Ovary (tissue), 9 donors: Measurements from ENCODE around the gene TESK2. TPM values are rescaled to one million over a fixed set of nuclear protein-coding genes. Genes with fewer than 3 reads are reported as not detected.

Experiments
- DNase-seq, 5 donors: peaks; one replicate each; pipeline ENCODE4 v3.0.0-alpha.2; 2019 to 2020
- H3K27ac ChIP-seq, 2 donors: fragments of 200-600 bp; one replicate each; pipeline versions ENCODE4 v1.5.1 to v1.8.0; 2019 to 2022
- H3K27me3 ChIP-seq: fragments of 200-600 bp; one replicate; pipeline ENCODE4 v1.8.0; 2022
- H3K36me3 ChIP-seq: fragments of 200-600 bp; sonication (generic); one replicate; pipeline ENCODE4 v1.5.1; 2019
- H3K4me1 ChIP-seq: one replicate; pipeline ENCODE4 v1.8.1; 2013; ENCODE audit warnings: mild to moderate bottlenecking, moderate library complexity; ENCODE audit not compliant: insufficient read depth
- H3K4me3 ChIP-seq: fragments of 200-600 bp; sonication (generic); one replicate; pipeline ENCODE4 v1.5.1; 2017
- H3K9me3 ChIP-seq, 2 donors: fragments of 200-600 bp in 1 of 2; sonication (generic) in 1 of 2; one replicate each; pipeline versions ENCODE4 v1.5.1 to v1.8.1; 2013 to 2019; ENCODE audit warnings: mild to moderate bottlenecking in 1 of 2, moderate library complexity in 1 of 2
- CTCF ChIP-seq, 3 donors: fragments of 450-650 bp in 2 of 3; fragments of 200-600 bp in 1 of 3; IDR thresholded peaks; one replicate each; pipeline versions ENCODE4 v1.5.1 to v1.8.0; 2016 to 2022; ENCODE audit warnings: antibody characterized with exemption in 3 of 3, mild to moderate bottlenecking in 1 of 3
- EP300 ChIP-seq: sonication (generic); formaldehyde crosslinking; IDR thresholded peaks from one replicate; pipeline ENCODE4 v1.6.1; 2017; ENCODE audit warnings: antibody characterized with exemption
- POLR2A ChIP-seq: fragments of 450-650 bp; IDR thresholded peaks from one replicate; pipeline ENCODE4 v1.6.1; 2017; ENCODE audit warnings: antibody characterized with exemption, mild to moderate bottlenecking, moderate library complexity
- WGBS, 3 donors: extraction: QIAGEN DNeasy Blood & Tissue Kit in 1 of 3; methylation state at CpG; one replicate each; pipeline versions ENCODE4 v1.1.5 to v1.1.7; 2013 to 2017; 5-methylcytosine and 5-hydroxymethylcytosine counted together
- intact Hi-C, 4 donors: fragments of 100-400 bp; cut with DNase I; formaldehyde crosslinking; loops; one replicate each; pipeline versions ENCODE4 v1.11.0 to v1.15.1; 2022 to 2023
- polyA plus RNA-seq, 2 donors: library from polyadenylated mRNA; stranded (reverse); fragments of 200-250 nt in 1 of 2; fragments of 350-450 nt in 1 of 2; fragmentation: Illumina TruSeq in 1 of 2; extraction: RNeasy Lipid Tissue Mini Kit (QIAGEN cat#74804) in 1 of 2; gene quantifications; one replicate each; pipeline ENCODE4 v1.2.3, GENCODE V29; 2013 to 2014
- total RNA-seq, 7 donors: library from RNA; depleted of rRNA in 2 of 7; stranded (reverse); fragments of >200 nt in 2 of 7; fragmentation: NEBNext Ultra II Directional in 3 of 7; extraction: Animal tissue kit (Norgen Biotek cat#: 25700) in 3 of 7; gene quantifications; one replicate each; pipeline versions ENCODE4 v1.1.0 to v1.2.4, GENCODE V29; 2016 to 2023
- donor health status: DM: no; HTN: no; CAD: no; lungs with moderate emphysema.
- donor health status: DM: no; HTN: no; CAD: no.
- donor health status: Bipolar disorder and iron deficiency.
- donor health status: DM: yes; HTN: yes; CAD: no.
- donor health status: DM: no; HTN: no; CAD: no.
- donor health status: DM: yes; HTN: yes; CAD: no.

TESK2 gene
- total and polyA plus RNA-seq, 9 donors, result 6.7 to 12.5 (median 9.7) TPM

DNA sequence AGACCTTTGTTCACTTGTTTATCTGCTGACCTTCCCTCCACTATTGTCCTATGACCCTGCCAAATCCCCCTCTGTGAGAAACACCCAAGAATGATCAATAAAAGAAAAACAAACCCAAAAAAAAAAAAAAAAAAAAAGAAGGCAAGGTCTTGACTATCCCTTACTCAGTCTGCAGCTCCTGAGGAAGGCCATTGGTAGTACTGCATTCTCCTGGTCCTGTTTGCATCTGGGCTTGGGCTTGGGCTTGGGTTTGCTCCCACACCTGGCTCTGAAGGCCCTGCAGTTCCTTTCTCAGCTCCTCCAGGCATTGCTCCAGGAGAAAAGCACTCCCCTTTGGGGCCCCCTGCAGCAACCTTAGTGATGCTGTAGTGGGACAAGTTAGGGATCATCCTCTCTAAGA, 7.3 kb upstream of the TESK2 start:
- peaks cover 4% of the 10 kb centered on the region for H3K4me1 ChIP-seq
- H3K4me3 ChIP-seq, result no peak overlapping the region
- H3K9me3 ChIP-seq, result no peaks in the 10 kb centered on the region
- no peaks in the 10 kb centered on the region for H3K36me3 ChIP-seq
- no peak for TF ChIP-seq POLR2A
- TF ChIP-seq EP300, result no peak
- TF ChIP-seq CTCF (IDR thresholded peaks at IDR 0.05), result no peak
- DNase-seq, result no peak
- H3K27me3 ChIP-seq, result no peaks in the 10 kb centered on the region
- intact Hi-C loops, result loop anchor here in 2 of 4 donors (10.0 kb wide), 1 partner anchor 483 kb away; the partner anchor contains the start of genes HECTD3 (in 2 of the 2) and UROD (in 2 of the 2)
- no peak overlapping the region for H3K27ac ChIP-seq

DNA sequence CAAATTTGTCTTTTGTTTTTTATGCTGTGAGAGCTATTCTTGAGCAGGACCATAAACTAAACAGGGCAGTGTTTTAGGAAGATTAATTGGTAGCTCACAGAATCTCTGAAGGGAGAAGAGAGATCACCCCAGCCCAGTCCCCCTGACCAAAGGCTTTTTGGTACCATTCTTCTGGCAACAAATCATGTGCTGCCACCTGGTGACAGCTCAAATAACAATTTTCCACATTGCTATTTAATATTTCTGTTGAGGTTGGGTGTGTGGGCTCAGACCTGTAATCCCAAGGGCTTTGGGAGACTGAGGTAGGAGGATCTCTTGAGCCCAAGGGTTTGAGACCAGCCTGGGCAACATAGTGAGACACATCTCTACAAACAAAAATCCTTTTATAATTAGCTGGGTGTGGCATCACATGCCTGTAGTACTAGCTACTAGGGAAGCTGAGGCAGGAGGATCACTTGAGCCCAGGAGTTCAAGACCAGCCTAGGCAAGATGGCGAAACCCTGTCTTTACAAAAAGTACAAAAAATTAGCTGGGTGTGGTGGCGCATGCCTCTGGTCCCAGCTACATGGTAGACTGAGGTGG, 2.2 kb upstream of the TESK2 start:
- TF ChIP-seq EP300, result no peak
- TF ChIP-seq CTCF (IDR thresholded peaks at IDR 0.05), result peak in 1 of 3 donors; percentile 74
- Histone ChIP-seq H3K27me3 (no peaks in the 10 kb centered on the region), H3K36me3 (no peaks in the 10 kb centered on the region), H3K27ac (no peak overlapping the region), H3K9me3 (no peaks in the 10 kb centered on the region), H3K4me1 (no peaks in the 10 kb centered on the region), H3K4me3 (no peak overlapping the region)
- DNase-seq, result peak in 2 of 5 donors; percentile 62 to 66
- intact Hi-C loops, result loop anchor here in 3 of 4 donors (1.0 to 10.0 kb wide), 4 partner anchors 131 to 478 kb away; partner anchors contain the start of genes HECTD3 (in 2 of the 3) and UROD (in 2 of the 3)
- WGBS, 3 donors, result 71 to 88% (median 77%) methylated on average over 2 of the region's 2 CpGs

GRCh38 chr1:45492691-45493090, 1.7 kb upstream of the TESK2 start:
- no peaks in the 10 kb centered on the region for H3K27me3 ChIP-seq
- WGBS, 3 donors, result 83 to 87% (median 85%) methylated on average over 3 of the region's 3 CpGs
- no peaks in the 10 kb centered on the region for H3K9me3 ChIP-seq
- no peaks in the 10 kb centered on the region for H3K36me3 ChIP-seq
- TF ChIP-seq CTCF (IDR thresholded peaks at IDR 0.05), result no peak
- TF ChIP-seq EP300, result no peak
- no peak for TF ChIP-seq POLR2A
- DNase-seq, result no peak
- intact Hi-C loops, result loop anchor here in 3 of 4 donors (1.0 to 10.0 kb wide), 4 partner anchors 130 to 478 kb away; partner anchors contain the start of genes HECTD3 (in 2 of the 3) and UROD (in 2 of the 3)
- no peaks in the 10 kb centered on the region for H3K4me1 ChIP-seq
- no peak overlapping the region for H3K4me3 ChIP-seq
- no peak overlapping the region for H3K27ac ChIP-seq

DNA sequence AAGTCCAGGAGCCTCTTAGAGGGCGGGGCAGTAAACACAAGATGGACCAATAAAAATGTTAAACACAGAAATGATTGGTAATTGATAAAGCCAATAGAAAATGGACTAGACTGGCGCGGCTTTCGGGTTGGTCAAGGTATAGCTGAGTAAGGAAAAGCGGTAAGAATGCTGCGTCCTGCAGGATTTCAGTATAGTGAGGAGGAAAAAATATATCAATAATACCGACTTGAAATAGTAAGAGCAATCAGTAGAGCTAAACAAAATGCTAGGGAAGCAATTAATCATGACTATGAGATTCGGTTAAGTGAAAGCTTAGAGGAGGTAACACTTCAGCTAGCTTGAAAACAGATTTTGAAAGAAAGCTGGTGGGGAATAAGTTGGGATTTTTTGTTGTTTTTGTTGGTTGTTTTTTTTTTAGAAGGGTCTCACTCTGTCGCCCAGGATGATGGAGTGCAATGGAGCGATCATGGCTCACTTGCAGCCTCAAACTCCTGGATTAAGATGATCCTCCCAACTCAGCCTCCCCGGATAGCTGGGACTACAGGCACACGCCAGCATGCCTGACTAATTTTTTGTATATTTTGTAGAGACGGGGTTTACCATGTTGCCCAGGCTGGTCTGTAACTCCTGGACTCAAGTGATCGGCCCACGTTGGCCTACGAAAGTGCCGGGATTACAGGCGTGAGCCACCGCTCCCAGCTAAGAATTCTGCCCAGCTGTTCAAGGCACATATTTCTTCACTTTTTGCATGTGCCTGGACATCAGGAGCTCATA, 711 bp upstream of the TESK2 start:
- Histone ChIP-seq H3K4me3 (peak overlapping the region; percentile 97), H3K36me3 (no peaks in the 10 kb centered on the region), H3K27me3 (no peaks in the 10 kb centered on the region), H3K4me1 (no peaks in the 10 kb centered on the region), H3K27ac (peak overlapping the region in 1 of 2 donors; percentile 24), H3K9me3 (no peaks in the 10 kb centered on the region)
- intact Hi-C loops, result loop anchor here in 3 of 4 donors (5.0 to 10.0 kb wide), 3 partner anchors 129 to 477 kb away; partner anchors contain the start of genes HECTD3 (in 2 of the 3) and UROD (in 2 of the 3)
- no peak for TF ChIP-seq EP300
- no peak for TF ChIP-seq CTCF (IDR thresholded peaks at IDR 0.05)
- TF ChIP-seq POLR2A, result no peak
- no peak for DNase-seq
- 36 to 45% (median 38%) methylated on average over 19 of the region's 19 CpGs for WGBS, 3 donors
